ENCODE data around the gene ADARB1.

ADARB1 gene

GRCh38 chr21:45045481-45045880 is 28.9 kb upstream of the ADARB1 start:
- in situ Hi-C loops (cut with MboI; ENCODE audit: low sequenced_read_pairs, unreplicated experiment) = no loop called here
- no peak for DNase-seq (ENCODE audit: low spot score)
- TF ChIP-seq CTCF (IDR thresholded peaks at IDR 0.05; ENCODE audit: borderline replicate concordance, control extremely low read depth, extremely low read depth, insufficient read depth, missing control alignments) = no peak

DNA sequence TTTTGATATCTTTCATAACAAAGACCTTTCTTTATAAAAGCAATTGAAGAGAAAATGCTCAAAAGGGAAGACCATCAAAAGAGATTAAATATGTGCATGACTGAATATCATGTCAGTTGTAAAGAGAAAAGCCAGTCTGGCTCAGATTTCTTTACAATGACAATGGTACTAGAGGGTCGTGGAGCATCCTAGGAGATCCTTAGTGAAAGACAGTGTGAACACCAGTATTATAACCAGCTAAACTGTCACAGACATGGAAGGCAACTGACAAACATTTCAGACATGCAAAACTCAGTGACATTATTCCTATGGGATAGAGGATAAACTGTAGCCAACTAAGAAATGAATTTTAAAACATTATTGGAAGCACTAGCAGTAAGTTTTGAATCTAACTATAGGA is 27.1 kb upstream of the ADARB1 start:
- TF ChIP-seq CTCF (IDR thresholded peaks at IDR 0.05; ENCODE audit: borderline replicate concordance, control extremely low read depth, extremely low read depth, insufficient read depth, missing control alignments) = no peak
- DNase-seq (ENCODE audit: low spot score) = no peak
- in situ Hi-C loops (cut with MboI; ENCODE audit: low sequenced_read_pairs, unreplicated experiment) = no loop called here

DNA sequence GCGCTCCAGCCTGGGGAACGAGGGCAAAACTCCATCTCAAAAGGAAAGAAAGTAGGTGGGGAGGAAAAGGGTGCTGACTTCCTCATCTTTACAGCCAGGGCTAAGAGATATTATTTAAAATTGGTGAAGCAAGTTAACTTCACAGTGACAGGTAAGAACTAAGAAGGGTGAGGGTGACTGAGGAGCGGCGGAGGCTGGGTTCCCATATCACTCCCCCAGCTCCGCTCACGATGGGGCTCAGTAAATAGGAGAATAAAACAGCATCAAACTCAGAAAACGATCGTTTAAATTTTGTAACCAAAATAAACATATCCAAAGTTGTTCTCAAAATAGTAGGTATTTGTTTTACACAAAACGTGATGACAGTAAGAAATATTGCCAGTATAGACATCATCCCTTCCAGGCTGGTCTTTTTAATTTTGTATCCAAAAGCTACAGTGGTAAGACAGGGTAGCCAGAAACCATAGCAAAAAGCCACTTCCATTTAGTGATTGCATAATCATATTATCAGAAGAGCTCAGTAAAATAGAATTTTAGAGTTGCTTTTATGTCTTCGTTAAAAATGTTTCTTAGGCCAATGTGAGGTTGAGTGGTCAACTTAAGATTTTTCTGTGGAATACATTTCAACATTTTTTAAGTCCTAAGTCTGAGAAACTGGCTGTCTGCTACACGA is 26.2 kb upstream of the ADARB1 start:
- in situ Hi-C loops (cut with MboI; ENCODE audit: low sequenced_read_pairs, unreplicated experiment) = no loop called here
- TF ChIP-seq CTCF (IDR thresholded peaks at IDR 0.05; ENCODE audit: borderline replicate concordance, control extremely low read depth, extremely low read depth, insufficient read depth, missing control alignments) = no peak
- no peak for DNase-seq (ENCODE audit: low spot score)

DNA sequence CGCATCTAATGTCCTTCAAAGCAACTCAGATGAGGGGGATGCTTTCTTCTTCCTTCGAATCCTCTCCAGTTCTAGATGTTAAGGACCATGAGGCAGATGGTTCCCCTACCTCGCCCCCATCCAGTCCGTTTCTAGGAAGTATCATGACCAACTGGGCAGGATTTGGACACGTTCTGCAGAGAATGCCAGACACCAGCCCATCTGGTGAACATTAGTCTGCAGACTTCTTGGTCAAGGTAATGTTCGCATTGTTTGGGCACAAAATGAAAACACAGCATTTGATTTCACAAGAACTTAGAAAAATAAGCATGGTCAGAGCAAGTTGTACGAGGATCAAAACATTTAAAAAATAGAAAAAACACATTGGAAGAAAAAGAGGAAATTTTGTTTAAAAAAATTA is 25.4 kb upstream of the ADARB1 start:
- no peak for DNase-seq (ENCODE audit: low spot score)
- no peak for TF ChIP-seq CTCF (IDR thresholded peaks at IDR 0.05; ENCODE audit: borderline replicate concordance, control extremely low read depth, extremely low read depth, insufficient read depth, missing control alignments)
- in situ Hi-C loops (cut with MboI; ENCODE audit: low sequenced_read_pairs, unreplicated experiment) = no loop called here

- DNase-seq (ENCODE audit: low spot score) = no peak
- TF ChIP-seq CTCF (IDR thresholded peaks at IDR 0.05; ENCODE audit: borderline replicate concordance, control extremely low read depth, extremely low read depth, insufficient read depth, missing control alignments) = no peak
Observed at GRCh38 chr21:45049714-45050344, 24.6 kb upstream of the ADARB1 start.

GRCh38 chr21:45050345-45050796 is 24.0 kb upstream of the ADARB1 start:
- TF ChIP-seq CTCF (IDR thresholded peaks at IDR 0.05; ENCODE audit: borderline replicate concordance, control extremely low read depth, extremely low read depth, insufficient read depth, missing control alignments) = no peak
- DNase-seq (ENCODE audit: low spot score) = no peak
- in situ Hi-C loops (cut with MboI; ENCODE audit: low sequenced_read_pairs, unreplicated experiment) = no loop called here

More at GRCh38 chr21:45049714-45050344, 24.6 kb upstream of the ADARB1 start:
- in situ Hi-C loops (cut with MboI; ENCODE audit: low sequenced_read_pairs, unreplicated experiment) = no loop called here
